HEK293T (cell line): ENCODE measurements around the gene FNDC8.

Experiments
- FOXM1 ChIP-seq: fragments of 450-650 bp; IDR thresholded peaks from 2 replicates; pipeline ENCODE4 v1.6.1; 2017; ENCODE audit warnings: mild to moderate bottlenecking, borderline replicate concordance
- SUZ12 ChIP-seq: fragments of 450-650 bp; IDR thresholded peaks from 2 replicates; pipeline ENCODE4 v1.6.1; 2016; ENCODE audit warnings: mild to moderate bottlenecking

- TF ChIP-seq FOXM1 (no peak), SUZ12 (no peak)
Observed at GRCh38 chr17:35129154-35129972, 7.9 kb downstream of the FNDC8 start.
